OCI-LY7 (cell line): ENCODE results near the gene LILRB3. TPM values are rescaled to one million over a fixed set of nuclear protein-coding genes. Genes with fewer than 3 reads are reported as not detected.

ENCODE experiments used
- BruUV-seq: library from RNA; stranded (reverse); fragments of 400-500 nt; replicated peaks from 2 replicates; lab custom pipeline; 2021; lab: Mats Ljungman, UMichigan
- CTCF ChIA-PET: fragments of 300-600 bp; sonication (Branson Sonifier 250); formaldehyde crosslinking; loops from one replicate; lab custom pipeline; 2022; ENCODE audit warnings: antibody characterized with exemption; ENCODE audit not compliant: unreplicated experiment; lab: Charles Lee
- POLR2A ChIA-PET: fragments of 300-600 bp; sonication (Branson Sonifier 250); formaldehyde crosslinking; loops from one replicate; lab custom pipeline; 2022; ENCODE audit warnings: antibody characterized with exemption; lab: Charles Lee
- DNase-seq: peaks from one replicate; pipeline ENCODE4 v3.0.0-alpha.2; 2015; ENCODE audit warnings: low spot score
- H2AFZ ChIP-seq: fragments of 200-600 bp; sonication (generic), shearing (Covaris generic); 2 replicates; pipeline ENCODE4 v1.6.1; 2014; ENCODE audit warnings: mild to moderate bottlenecking, antibody characterized with exemption, low read length, moderate library complexity
- H3K27ac ChIP-seq: fragments of 200-600 bp; sonication (generic); 2 replicates; pipeline ENCODE4 v1.5.1; 2014; ENCODE audit warnings: mixed run types, low read depth, mild to moderate bottlenecking, moderate library complexity, low read length, inconsistent platforms; ENCODE audit not compliant: poor library complexity, severe bottlenecking
- H3K36me3 ChIP-seq: fragments of 200-600 bp; sonication (generic); 2 replicates; pipeline ENCODE4 v1.6.1; 2014; ENCODE audit warnings: mild to moderate bottlenecking, antibody characterized with exemption, low read length, moderate library complexity, mixed read lengths; ENCODE audit not compliant: insufficient read depth
- H3K4me1 ChIP-seq: fragments of 200-600 bp; sonication (generic); 2 replicates; pipeline ENCODE4 v1.5.1; 2014; ENCODE audit warnings: mild to moderate bottlenecking, low read length; ENCODE audit not compliant: insufficient read depth, poor library complexity, severe bottlenecking
- H3K4me2 ChIP-seq: fragments of 200-600 bp; sonication (generic); 2 replicates; pipeline ENCODE4 v1.6.1; 2014; ENCODE audit warnings: mild to moderate bottlenecking, low read length
- H3K4me3 ChIP-seq: fragments of 200-600 bp; sonication (generic); 2 replicates; pipeline ENCODE4 v1.5.1; 2014; ENCODE audit warnings: mild to moderate bottlenecking, low read depth, low read length; ENCODE audit not compliant: poor library complexity, severe bottlenecking
- H3K79me2 ChIP-seq: fragments of 200-600 bp; sonication (generic); 2 replicates; pipeline ENCODE4 v1.6.1; 2016; ENCODE audit warnings: low read depth, mild to moderate bottlenecking, low read length, moderate library complexity, mixed read lengths; ENCODE audit not compliant: insufficient read depth
- H3K9me2 ChIP-seq: fragments of 200-600 bp; sonication (generic); 2 replicates; pipeline ENCODE4 v1.6.1; 2016; ENCODE audit warnings: mild to moderate bottlenecking, low read length, mixed read lengths; ENCODE audit not compliant: insufficient read depth
- H3K9me3 ChIP-seq: fragments of 200-600 bp; sonication (generic); 2 replicates; pipeline ENCODE4 v1.6.1; 2014; ENCODE audit warnings: mild to moderate bottlenecking, mixed run types, low read length, mixed read lengths
- H4K20me1 ChIP-seq: fragments of 200-600 bp; sonication (generic); 2 replicates; pipeline ENCODE4 v1.6.1; 2014; ENCODE audit warnings: mild to moderate bottlenecking, antibody characterized with exemption, low read length, moderate library complexity, mixed read lengths; ENCODE audit not compliant: insufficient read depth
- EZH2phosphoT487 ChIP-seq: fragments of 200-600 bp; sonication (generic); IDR thresholded peaks from 2 replicates; pipeline ENCODE4 v1.6.1; 2018; ENCODE audit warnings: low read depth, borderline replicate concordance, mild to moderate bottlenecking, mixed run types, antibody characterized with exemption, low read length, moderate library complexity, mixed read lengths
- intact Hi-C: fragments of 100-400 bp; cut with micrococcal nuclease; formaldehyde crosslinking; loops from one replicate; pipeline ENCODE4 v1.10.0; 2022; ENCODE audit not compliant: unreplicated experiment
- total RNA-seq, 2 experiments: library from RNA; depleted of rRNA in 1 of 2; stranded (reverse); fragments of >200 nt in 1 of 2; shearing (Covaris generic) in 1 of 2; gene quantifications; 2 replicates each; pipeline ENCODE4 v1.2.3, GENCODE V29; 2014 to 2022
- TF ChIP-seq, protein P1 (sequence below): fragments of 200-600 bp; sonication (generic); conservative IDR thresholded peaks from 2 replicates; pipeline ENCODE4 v1.5.1; 2014; ENCODE audit warnings: mild to moderate bottlenecking, antibody characterized with exemption, low read length, moderate library complexity, mixed read lengths

LILRB3 gene
- total RNA-seq, 2 experiments from 2014 or later, result not detected

DNA sequence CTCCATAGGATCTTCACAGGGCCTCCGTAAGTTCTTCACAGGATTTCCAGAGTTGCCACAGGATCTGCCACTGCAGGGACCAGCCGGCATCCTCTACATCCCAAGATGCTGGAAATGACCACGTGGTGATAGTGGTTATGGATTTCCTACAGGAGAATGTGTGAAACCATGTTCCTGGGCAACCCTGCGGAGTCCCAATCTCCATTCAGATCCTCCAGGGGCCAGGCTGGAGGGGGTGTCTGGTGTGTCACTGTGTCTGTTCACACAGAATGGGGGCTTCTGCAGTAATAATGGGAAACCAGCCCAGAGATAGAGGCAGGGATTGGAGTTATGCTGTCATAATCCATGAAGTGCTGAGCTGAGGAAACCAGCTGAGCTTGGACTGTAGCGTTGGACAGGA, 11.1 kb upstream of the LILRB3 start:
- Histone ChIP-seq H3K9me2 (no peaks in the 10 kb centered on the region), H3K9me3 (peaks cover 6% of the 10 kb centered on the region; the same call in 1 of the 2 replicates), H2AFZ (no peak overlapping the region), H3K79me2 (no peaks in the 10 kb centered on the region), H3K4me3 (no peak overlapping the region), H3K4me2 (no peak overlapping the region), H3K27ac (no peak overlapping the region), H3K36me3 (no peaks in the 10 kb centered on the region), H4K20me1 (no peaks in the 10 kb centered on the region), H3K4me1 (no peaks in the 10 kb centered on the region)
- BruUV-seq, result no TSS peak
- ChIA-PET CTCF (no interaction called here), POLR2A (no interaction called here)
- intact Hi-C loops, result no loop called here
- TF ChIP-seq, protein P1, sequence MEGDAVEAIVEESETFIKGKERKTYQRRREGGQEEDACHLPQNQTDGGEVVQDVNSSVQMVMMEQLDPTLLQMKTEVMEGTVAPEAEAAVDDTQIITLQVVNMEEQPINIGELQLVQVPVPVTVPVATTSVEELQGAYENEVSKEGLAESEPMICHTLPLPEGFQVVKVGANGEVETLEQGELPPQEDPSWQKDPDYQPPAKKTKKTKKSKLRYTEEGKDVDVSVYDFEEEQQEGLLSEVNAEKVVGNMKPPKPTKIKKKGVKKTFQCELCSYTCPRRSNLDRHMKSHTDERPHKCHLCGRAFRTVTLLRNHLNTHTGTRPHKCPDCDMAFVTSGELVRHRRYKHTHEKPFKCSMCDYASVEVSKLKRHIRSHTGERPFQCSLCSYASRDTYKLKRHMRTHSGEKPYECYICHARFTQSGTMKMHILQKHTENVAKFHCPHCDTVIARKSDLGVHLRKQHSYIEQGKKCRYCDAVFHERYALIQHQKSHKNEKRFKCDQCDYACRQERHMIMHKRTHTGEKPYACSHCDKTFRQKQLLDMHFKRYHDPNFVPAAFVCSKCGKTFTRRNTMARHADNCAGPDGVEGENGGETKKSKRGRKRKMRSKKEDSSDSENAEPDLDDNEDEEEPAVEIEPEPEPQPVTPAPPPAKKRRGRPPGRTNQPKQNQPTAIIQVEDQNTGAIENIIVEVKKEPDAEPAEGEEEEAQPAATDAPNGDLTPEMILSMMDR, result no peak
- TF ChIP-seq EZH2phosphoT487, result no peak
- DNase-seq, result no peak

DNA sequence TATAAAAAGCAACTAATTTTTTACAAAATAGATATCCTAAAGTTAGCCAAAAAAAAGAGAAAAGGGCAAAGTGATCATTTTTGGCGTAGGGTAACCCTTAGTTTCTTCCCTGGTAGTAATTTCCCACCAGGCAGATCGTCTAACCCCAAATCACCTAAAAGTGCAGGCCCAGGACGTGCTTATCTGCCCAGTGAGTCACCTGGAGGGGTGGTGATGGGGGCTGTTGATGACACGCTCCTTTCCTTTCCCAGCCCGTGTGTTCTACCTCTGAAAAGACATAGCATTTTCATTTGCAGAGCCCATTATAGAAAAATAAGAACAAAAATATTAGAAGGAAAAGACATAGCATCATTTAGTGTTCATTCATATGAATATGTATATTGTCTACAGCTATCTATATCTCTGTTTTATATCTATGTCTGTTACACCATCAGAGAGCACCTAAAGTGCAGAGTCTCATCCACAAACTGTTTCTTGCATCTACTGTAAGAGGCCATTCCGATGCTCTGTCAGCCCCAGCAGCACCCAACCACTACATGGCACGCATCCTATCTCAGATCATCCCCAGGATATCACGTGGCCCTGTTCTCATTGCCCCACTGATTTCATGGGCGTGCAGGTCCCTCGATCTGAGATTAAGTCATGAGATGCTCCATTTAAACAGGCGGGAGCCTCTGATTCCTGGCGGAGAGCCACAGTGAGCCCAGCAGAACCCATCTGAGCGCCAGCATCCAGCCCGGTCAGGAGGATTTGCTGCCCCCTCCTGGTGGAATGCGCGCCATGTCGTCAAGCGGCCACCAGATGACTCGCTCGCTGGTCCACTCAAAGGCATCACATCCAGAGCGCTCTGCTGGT, 8.5 kb upstream of the LILRB3 start:
- peak; percentile 76 for DNase-seq
- H3K79me2 ChIP-seq, result no peaks in the 10 kb centered on the region
- ChIA-PET POLR2A (no interaction called here), CTCF (no interaction called here)
- intact Hi-C loops, result loop anchor here (1.0 kb wide), 1 partner anchor 63 kb away; no protein-coding TSS in a partner anchor
- H3K27ac ChIP-seq, result no peak overlapping the region
- H4K20me1 ChIP-seq, result no peaks in the 10 kb centered on the region
- no TSS peak for BruUV-seq
- H3K9me2 ChIP-seq, result no peaks in the 10 kb centered on the region
- no peak for TF ChIP-seq EZH2phosphoT487
- TF ChIP-seq, protein P1, result peak; percentile 99
- H2AFZ ChIP-seq, result no peak overlapping the region
- no peaks in the 10 kb centered on the region for H3K36me3 ChIP-seq
- H3K4me3 ChIP-seq, result no peak overlapping the region
- H3K4me2 ChIP-seq, result no peak overlapping the region
- H3K9me3 ChIP-seq, result peaks cover 6% of the 10 kb centered on the region; the same call in 1 of the 2 replicates
- H3K4me1 ChIP-seq, result no peaks in the 10 kb centered on the region

DNA sequence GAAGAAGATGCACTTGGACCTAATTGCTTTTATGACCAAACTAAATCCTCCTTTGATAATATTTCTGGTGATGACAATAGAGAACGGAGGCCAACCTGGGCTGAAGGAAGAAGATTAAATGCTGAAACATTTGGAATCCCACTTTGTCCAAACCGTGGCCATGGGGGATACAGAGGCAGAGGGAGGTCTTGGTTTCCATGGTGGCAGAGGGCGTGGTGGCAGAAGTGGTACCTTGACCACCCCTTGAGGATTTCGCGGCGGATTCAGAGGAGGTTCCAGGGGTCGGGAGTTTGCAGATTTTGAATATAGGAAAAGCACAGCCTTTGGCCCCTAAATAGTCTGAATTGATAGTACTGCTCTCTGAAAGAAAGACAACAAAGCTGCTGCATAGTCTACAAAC, 7.2 kb upstream of the LILRB3 start:
- Histone ChIP-seq H3K79me2 (no peaks in the 10 kb centered on the region), H3K27ac (no peak overlapping the region), H2AFZ (no peak overlapping the region), H3K9me2 (no peaks in the 10 kb centered on the region), H3K9me3 (peaks cover 4% of the 10 kb centered on the region; the same call in 1 of the 2 replicates), H3K4me3 (no peak overlapping the region), H4K20me1 (no peaks in the 10 kb centered on the region), H3K4me2 (no peak overlapping the region), H3K36me3 (no peaks in the 10 kb centered on the region), H3K4me1 (no peaks in the 10 kb centered on the region)
- intact Hi-C loops, result no loop called here
- ChIA-PET CTCF (no interaction called here), POLR2A (no interaction called here)
- BruUV-seq, result no TSS peak
- no peak for DNase-seq
- no peak for TF ChIP-seq EZH2phosphoT487
- TF ChIP-seq, protein P1, result no peak
